AG09309 (cell line): ENCODE data around the gene EIPR1.
"Not testable (repeated sequence)": the region's sequence is repeated elsewhere in the genome, so short reads cannot be mapped to it uniquely, and the experiment has no call there.

Experiments
- DNase-seq: peaks from one replicate; pipeline ENCODE4 v3.0.0-alpha.2; 2010; ENCODE audit warnings: low read depth
- H3K4me3 ChIP-seq: 2 replicates; pipeline ENCODE4 v1.5.1; 2011; ENCODE audit warnings: mild to moderate bottlenecking, low read depth, low read length, moderate library complexity; ENCODE audit not compliant: control insufficient read depth
- CTCF ChIP-seq: IDR thresholded peaks from 2 replicates; pipeline ENCODE4 v1.5.1; 2011; ENCODE audit warnings: mild to moderate bottlenecking, low read depth, low read length, inconsistent platforms; ENCODE audit not compliant: insufficient read depth, control insufficient read depth; ENCODE audit errors: missing control alignments

EIPR1 gene

GRCh38 chr2:3365219-3365618 is 12.4 kb downstream of the EIPR1 start:
- no peak overlapping the region for H3K4me3 ChIP-seq
- no peak for DNase-seq
- no peak for TF ChIP-seq CTCF

- DNase-seq = no peak
- no peak for TF ChIP-seq CTCF
- H3K4me3 ChIP-seq = no peak overlapping the region
These were observed 15.9 kb downstream of the EIPR1 start for GRCh38 chr2:3361518-3362389.

GRCh38 chr2:3357926-3358325 is 19.7 kb downstream of the EIPR1 start:
- TF ChIP-seq CTCF = no peak
- H3K4me3 ChIP-seq = no peak overlapping the region
- no peak for DNase-seq

- DNase-seq, H3K4me3 ChIP-seq: not testable (repeated sequence)
These were observed 20.2 kb downstream of the EIPR1 start for GRCh38 chr2:3357446-3357845.

- no peak overlapping the region for H3K4me3 ChIP-seq
- TF ChIP-seq CTCF = no peak
- no peak for DNase-seq
These were observed 20.8 kb downstream of the EIPR1 start for GRCh38 chr2:3356799-3357198.

GRCh38 chr2:3355951-3356569 is 21.6 kb downstream of the EIPR1 start:
- no peak for TF ChIP-seq CTCF
- H3K4me3 ChIP-seq = no peak overlapping the region
- DNase-seq = no peak

GRCh38 chr2:3354986-3355385 is 22.6 kb downstream of the EIPR1 start:
- DNase-seq = no peak
- no peak for TF ChIP-seq CTCF
- no peak overlapping the region for H3K4me3 ChIP-seq
